Lower leg skin (tissue), 3 donors: ENCODE results near the gene CBY2.

Experiments used
- POLR2A ChIP-seq, 2 donors: fragments of 450-650 bp; IDR thresholded peaks; one replicate each; pipeline ENCODE4 v1.6.1; 2016 to 2017; ENCODE audit warnings: antibody characterized with exemption in 2 of 2, mild to moderate bottlenecking in 1 of 2, moderate library complexity in 1 of 2
- TF ChIP-seq, protein P1 (sequence below), 3 donors: fragments of 450-650 bp; IDR thresholded peaks; one replicate each; pipeline ENCODE4 v1.5.1; 2016; ENCODE audit warnings: antibody characterized with exemption in 3 of 3, mild to moderate bottlenecking in 3 of 3, moderate library complexity in 2 of 3

DNA sequence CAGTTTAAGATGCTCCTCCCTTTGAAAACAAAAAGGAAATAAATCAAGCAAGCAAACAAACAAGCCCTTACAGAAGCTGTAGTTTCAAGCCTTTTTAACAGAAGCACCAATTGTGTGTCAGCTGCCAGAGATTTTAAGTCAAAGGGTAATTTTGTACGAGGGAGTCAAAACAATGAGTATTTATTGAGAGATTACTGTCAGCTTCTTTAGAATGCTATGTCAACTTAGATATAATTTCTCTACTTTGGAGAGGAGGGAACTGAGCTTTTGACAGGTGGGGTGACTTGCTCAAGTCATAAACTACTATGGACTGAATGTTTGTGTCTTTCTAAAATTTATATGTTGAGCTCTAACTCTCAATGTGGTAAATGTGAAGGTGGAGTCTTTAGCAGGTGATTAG is 10.5 kb upstream of the CBY2 start:
- TF ChIP-seq, protein P1, sequence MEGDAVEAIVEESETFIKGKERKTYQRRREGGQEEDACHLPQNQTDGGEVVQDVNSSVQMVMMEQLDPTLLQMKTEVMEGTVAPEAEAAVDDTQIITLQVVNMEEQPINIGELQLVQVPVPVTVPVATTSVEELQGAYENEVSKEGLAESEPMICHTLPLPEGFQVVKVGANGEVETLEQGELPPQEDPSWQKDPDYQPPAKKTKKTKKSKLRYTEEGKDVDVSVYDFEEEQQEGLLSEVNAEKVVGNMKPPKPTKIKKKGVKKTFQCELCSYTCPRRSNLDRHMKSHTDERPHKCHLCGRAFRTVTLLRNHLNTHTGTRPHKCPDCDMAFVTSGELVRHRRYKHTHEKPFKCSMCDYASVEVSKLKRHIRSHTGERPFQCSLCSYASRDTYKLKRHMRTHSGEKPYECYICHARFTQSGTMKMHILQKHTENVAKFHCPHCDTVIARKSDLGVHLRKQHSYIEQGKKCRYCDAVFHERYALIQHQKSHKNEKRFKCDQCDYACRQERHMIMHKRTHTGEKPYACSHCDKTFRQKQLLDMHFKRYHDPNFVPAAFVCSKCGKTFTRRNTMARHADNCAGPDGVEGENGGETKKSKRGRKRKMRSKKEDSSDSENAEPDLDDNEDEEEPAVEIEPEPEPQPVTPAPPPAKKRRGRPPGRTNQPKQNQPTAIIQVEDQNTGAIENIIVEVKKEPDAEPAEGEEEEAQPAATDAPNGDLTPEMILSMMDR (IDR thresholded peaks at IDR 0.05): no peak
- no peak for TF ChIP-seq POLR2A (IDR thresholded peaks at IDR 0.05)
